Testis (tissue), 3 donors: ENCODE data around the gene MYH11. TPM values are rescaled to one million over a fixed set of nuclear protein-coding genes. Genes with fewer than 3 reads are reported as not detected.

Experiments used
- DNase-seq: peaks from one replicate; pipeline ENCODE4 v3.0.0-alpha.2; 2019
- H3K27ac ChIP-seq, 2 donors: fragments of 200-600 bp; sonication (generic); one replicate each; pipeline ENCODE4 v1.5.1; 2019
- H3K27me3 ChIP-seq: fragments of 200-600 bp; sonication (generic); one replicate; pipeline ENCODE4 v1.5.1; 2019
- H3K36me3 ChIP-seq: fragments of 200-600 bp; sonication (generic); one replicate; pipeline ENCODE4 v1.5.1; 2017; ENCODE audit warnings: low read depth; ENCODE audit errors: missing control alignments
- H3K4me1 ChIP-seq: fragments of 200-600 bp; sonication (generic); one replicate; pipeline ENCODE4 v1.5.1; 2019
- H3K4me3 ChIP-seq, 2 donors: fragments of 200-600 bp; sonication (generic); one replicate each; pipeline ENCODE4 v1.5.1; 2017 to 2019
- H3K9me3 ChIP-seq: fragments of 200-600 bp; sonication (generic); one replicate; pipeline ENCODE4 v1.5.1; 2017
- CTCF ChIP-seq, 3 experiments: fragments of 450-650 bp in 2 of 3; fragments of 200-600 bp in 1 of 3; sonication (generic) in 1 of 3; IDR thresholded peaks; one replicate each; pipeline ENCODE4 v1.5.1; 2016 to 2019; ENCODE audit warnings: antibody characterized with exemption in 3 of 3, mild to moderate bottlenecking in 2 of 3, moderate library complexity in 1 of 3
- POLR2A ChIP-seq: fragments of 450-650 bp; IDR thresholded peaks from one replicate; pipeline ENCODE4 v1.6.1; 2017; ENCODE audit warnings: antibody characterized with exemption, mild to moderate bottlenecking, moderate library complexity
- WGBS, 2 donors: methylation state at CpG; one replicate each; pipeline ENCODE4 v1.1.5; 2018; 5-methylcytosine and 5-hydroxymethylcytosine counted together
- intact Hi-C: fragments of 100-400 bp; cut with DNase I; formaldehyde crosslinking; loops from one replicate; pipeline ENCODE4 v1.15.1; 2023; ENCODE audit warnings: low total_unique reads
- polyA plus RNA-seq: library from polyadenylated mRNA; stranded (reverse); fragments of 350-450 nt; fragmentation: Illumina TruSeq; extraction: RNeasy Lipid Tissue Mini Kit (QIAGEN cat#74804); gene quantifications from one replicate; pipeline ENCODE4 v1.2.3, GENCODE V29; 2014; ENCODE audit warnings: low read depth, low replicate concordance; ENCODE audit not compliant: insufficient read depth
- total RNA-seq, 2 donors: library from RNA; depleted of rRNA; stranded (reverse); fragments of >200 nt; gene quantifications; one replicate each; pipeline ENCODE4 v1.2.3, GENCODE V29; 2016

MYH11 gene
- total and polyA plus RNA-seq, 3 donors from 2014 or later, result 263 to 276 (median 271) TPM

DNA sequence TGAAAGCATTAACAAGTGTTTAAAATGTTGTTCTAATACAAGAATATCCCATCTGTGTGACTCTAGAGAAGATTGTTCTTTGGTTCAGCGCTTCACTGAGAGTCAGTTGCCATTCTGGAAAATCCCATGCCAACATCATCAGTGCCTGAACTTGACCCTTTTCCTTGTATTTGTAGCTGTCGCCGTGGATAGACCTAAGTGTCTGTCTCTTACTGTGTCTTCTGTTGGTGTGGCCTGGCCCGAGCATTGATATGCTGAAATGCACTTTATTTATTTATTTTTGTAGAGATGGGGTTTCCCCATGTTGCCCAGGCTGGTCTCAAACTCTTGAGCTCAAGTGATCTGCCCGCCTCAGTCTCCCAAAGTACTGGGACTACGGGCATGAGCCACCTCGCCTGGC lies 76.0 kb downstream of the MYH11 start:
- intact Hi-C loops, result no loop called here
- WGBS, 2 donors, result 75 to 85% methylated on average over 7 of the region's 7 CpGs

GRCh38 chr16:15779664-15780351 lies 77.0 kb downstream of the MYH11 start:
- 95 to 97% methylated on average over 8 of the region's 8 CpGs for WGBS, 2 donors
- no peaks in the 10 kb centered on the region for H3K27me3 ChIP-seq
- no peak for TF ChIP-seq CTCF (IDR thresholded peaks at IDR 0.05)
- no peak for TF ChIP-seq POLR2A
- DNase-seq, result no peak
- H3K36me3 ChIP-seq, result no peaks in the 10 kb centered on the region
- no peaks in the 10 kb centered on the region for H3K9me3 ChIP-seq
- intact Hi-C loops, result no loop called here
- H3K4me3 ChIP-seq, result no peak overlapping the region
- H3K4me1 ChIP-seq, result peaks cover 12% of the 10 kb centered on the region
- no peak overlapping the region for H3K27ac ChIP-seq

More for the DNA sequence above, 76.0 kb downstream of the MYH11 start:
- TF ChIP-seq POLR2A (no peak), CTCF (IDR thresholded peaks at IDR 0.05) (no peak)
- Histone ChIP-seq H3K36me3 (no peaks in the 10 kb centered on the region), H3K4me1 (peaks cover 12% of the 10 kb centered on the region), H3K9me3 (no peaks in the 10 kb centered on the region), H3K27me3 (no peaks in the 10 kb centered on the region), H3K27ac (peak overlapping the region in 1 of 2 donors; percentile 47), H3K4me3 (no peak overlapping the region)
- DNase-seq, result no peak

- Histone ChIP-seq H3K4me3 (no peak overlapping the region), H3K36me3 (no peaks in the 10 kb centered on the region), H3K27me3 (no peaks in the 10 kb centered on the region), H3K9me3 (no peaks in the 10 kb centered on the region), H3K4me1 (peaks cover 12% of the 10 kb centered on the region), H3K27ac (peak overlapping the region in 1 of 2 donors; percentile 35)
- intact Hi-C loops, result no loop called here
- WGBS, 2 donors, result 90 to 91% methylated on average over 6 of the region's 6 CpGs
- no peak for DNase-seq
- no peak for TF ChIP-seq CTCF (IDR thresholded peaks at IDR 0.05)
- no peak for TF ChIP-seq POLR2A
Observed at GRCh38 chr16:15778999-15779614, 77.7 kb downstream of the MYH11 start.

DNA sequence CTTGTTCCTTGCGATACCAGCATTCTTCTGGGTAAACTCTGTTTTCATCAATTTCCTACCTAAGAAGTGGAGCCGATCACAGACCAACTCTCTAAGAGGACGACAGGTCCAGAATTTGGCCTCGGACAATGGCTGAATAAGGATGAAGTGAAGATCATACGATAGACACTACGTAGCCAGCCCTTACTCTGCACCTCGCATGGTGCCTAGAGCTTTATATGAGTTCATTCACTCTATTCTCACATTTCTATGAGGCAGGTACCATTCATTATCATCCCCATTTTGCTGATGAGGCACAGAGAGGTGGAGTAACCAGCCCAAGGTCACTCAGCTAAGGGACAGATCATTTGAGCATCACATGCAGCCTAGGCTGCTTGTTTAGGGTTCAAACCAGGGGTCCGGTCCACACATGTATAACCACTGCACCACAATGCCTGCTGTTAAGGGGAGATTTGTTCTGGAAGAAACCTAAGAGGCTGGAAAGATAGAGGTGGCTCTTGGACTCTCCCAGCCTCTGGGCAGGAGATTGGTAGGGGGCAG lies 78.6 kb downstream of the MYH11 start:
- peak overlapping the region in 1 of 2 donors; percentile 35 for H3K27ac ChIP-seq
- peaks cover 12% of the 10 kb centered on the region for H3K4me1 ChIP-seq
- intact Hi-C loops, result no loop called here

More for the DNA sequence above, 78.6 kb downstream of the MYH11 start:
- no peaks in the 10 kb centered on the region for H3K27me3 ChIP-seq
- DNase-seq, result no peak
- no peak overlapping the region for H3K4me3 ChIP-seq
- TF ChIP-seq CTCF (IDR thresholded peaks at IDR 0.05) (no peak), POLR2A (no peak)
- H3K9me3 ChIP-seq, result no peaks in the 10 kb centered on the region
- 65 to 79% methylated on average over 8 of the region's 8 CpGs for WGBS, 2 donors
- no peaks in the 10 kb centered on the region for H3K36me3 ChIP-seq
